Activated naive CD4-positive, alpha-beta T cell treated with anti-CD3 and anti-CD28 coated beads, Interleukin-2, amount 10 ng/mL, durations not matched to agents 7 days and 5 days (primary cell): ENCODE data around the gene IGSF10.
"Not testable (repeated sequence)": the region's sequence is repeated elsewhere in the genome, so short reads cannot be mapped to it uniquely, and the experiment has no call there.

ENCODE experiments used
- CTCF ChIA-PET: fragments of 350-600 bp; sonication (Branson Sonifier 250); formaldehyde crosslinking; loops from one replicate; lab custom pipeline; 2021; ENCODE audit warnings: antibody characterized with exemption; lab: Charles Lee
- DNase-seq: peaks from one replicate; pipeline ENCODE4 v3.0.0-alpha.2; 2020
- H3K27ac Mint-ChIP-seq: one replicate; pipeline ENCODE4 v1.8.0; 2021; ENCODE audit warnings: mild to moderate bottlenecking, moderate library complexity, mixed read lengths
- H3K27me3 Mint-ChIP-seq: one replicate; pipeline ENCODE4 v1.8.0; 2021; ENCODE audit warnings: mild to moderate bottlenecking, mixed read lengths
- H3K36me3 Mint-ChIP-seq: one replicate; pipeline ENCODE4 v1.8.0; 2021; ENCODE audit warnings: mixed read lengths
- H3K4me1 Mint-ChIP-seq: one replicate; pipeline ENCODE4 v1.8.0; 2021; ENCODE audit warnings: mixed read lengths
- H3K4me3 Mint-ChIP-seq: one replicate; pipeline ENCODE4 v1.8.0; 2021; ENCODE audit warnings: mild to moderate bottlenecking, moderate library complexity, mixed read lengths
- H3K9me3 Mint-ChIP-seq: one replicate; pipeline ENCODE4 v1.8.0; 2021; ENCODE audit warnings: mixed read lengths

The IGSF10 gene, protein sequence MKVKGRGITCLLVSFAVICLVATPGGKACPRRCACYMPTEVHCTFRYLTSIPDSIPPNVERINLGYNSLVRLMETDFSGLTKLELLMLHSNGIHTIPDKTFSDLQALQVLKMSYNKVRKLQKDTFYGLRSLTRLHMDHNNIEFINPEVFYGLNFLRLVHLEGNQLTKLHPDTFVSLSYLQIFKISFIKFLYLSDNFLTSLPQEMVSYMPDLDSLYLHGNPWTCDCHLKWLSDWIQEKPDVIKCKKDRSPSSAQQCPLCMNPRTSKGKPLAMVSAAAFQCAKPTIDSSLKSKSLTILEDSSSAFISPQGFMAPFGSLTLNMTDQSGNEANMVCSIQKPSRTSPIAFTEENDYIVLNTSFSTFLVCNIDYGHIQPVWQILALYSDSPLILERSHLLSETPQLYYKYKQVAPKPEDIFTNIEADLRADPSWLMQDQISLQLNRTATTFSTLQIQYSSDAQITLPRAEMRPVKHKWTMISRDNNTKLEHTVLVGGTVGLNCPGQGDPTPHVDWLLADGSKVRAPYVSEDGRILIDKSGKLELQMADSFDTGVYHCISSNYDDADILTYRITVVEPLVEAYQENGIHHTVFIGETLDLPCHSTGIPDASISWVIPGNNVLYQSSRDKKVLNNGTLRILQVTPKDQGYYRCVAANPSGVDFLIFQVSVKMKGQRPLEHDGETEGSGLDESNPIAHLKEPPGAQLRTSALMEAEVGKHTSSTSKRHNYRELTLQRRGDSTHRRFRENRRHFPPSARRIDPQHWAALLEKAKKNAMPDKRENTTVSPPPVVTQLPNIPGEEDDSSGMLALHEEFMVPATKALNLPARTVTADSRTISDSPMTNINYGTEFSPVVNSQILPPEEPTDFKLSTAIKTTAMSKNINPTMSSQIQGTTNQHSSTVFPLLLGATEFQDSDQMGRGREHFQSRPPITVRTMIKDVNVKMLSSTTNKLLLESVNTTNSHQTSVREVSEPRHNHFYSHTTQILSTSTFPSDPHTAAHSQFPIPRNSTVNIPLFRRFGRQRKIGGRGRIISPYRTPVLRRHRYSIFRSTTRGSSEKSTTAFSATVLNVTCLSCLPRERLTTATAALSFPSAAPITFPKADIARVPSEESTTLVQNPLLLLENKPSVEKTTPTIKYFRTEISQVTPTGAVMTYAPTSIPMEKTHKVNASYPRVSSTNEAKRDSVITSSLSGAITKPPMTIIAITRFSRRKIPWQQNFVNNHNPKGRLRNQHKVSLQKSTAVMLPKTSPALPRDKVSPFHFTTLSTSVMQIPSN (N-terminal part only)

DNA sequence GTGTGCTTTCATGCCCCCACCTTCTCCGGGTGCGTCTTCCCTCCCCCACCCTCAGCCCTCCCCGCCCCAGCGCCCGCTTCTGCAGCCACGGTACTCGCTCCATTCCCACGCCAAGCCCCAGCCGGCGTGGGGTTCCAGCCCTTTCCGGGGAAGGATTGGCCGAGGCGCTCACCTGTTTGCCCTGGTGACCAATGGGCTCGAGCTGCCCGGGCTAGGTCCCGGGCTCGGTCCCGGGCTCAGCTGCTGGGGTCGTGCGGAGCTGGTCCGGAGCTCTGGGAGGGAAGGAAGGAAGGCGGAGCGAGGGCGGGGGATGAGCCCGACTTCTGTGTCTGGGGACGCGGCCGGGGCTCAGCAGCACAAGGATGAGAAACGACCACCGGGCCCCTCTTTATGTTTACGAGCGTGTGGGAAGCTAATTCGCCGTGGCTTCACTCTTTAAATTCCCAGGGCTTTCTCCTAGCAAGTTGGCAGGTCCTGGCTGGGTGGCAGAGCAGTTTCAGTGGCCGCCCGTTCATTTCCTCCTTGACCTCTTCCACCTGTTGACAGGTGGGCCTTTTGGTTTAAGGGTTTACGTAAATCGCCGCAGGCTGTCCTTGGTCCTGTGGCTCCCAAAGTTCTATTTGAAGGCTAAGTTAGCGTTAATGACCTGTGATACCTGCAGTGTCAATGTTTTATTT, at the start of gene IGSF10:
TSS of gene IGSF10 (minus strand) at position 288 of the 677 bp plus-strand sequence. CDS start 2,352 bp downstream, outside the sequence.
- Mint-ChIP-seq H3K4me1 (peaks cover 2% of the 10 kb centered on the region), H3K4me3 (no peak within 1 kb of the TSS), H3K27ac (peak within 1 kb of the TSS; percentile 5), H3K9me3 (no peaks in the 10 kb centered on the region), H3K36me3 (no peaks in the 10 kb centered on the region), H3K27me3 (peaks cover 31% of the 10 kb centered on the region)
- no peak for DNase-seq
- CTCF ChIA-PET = no interaction called here

DNA sequence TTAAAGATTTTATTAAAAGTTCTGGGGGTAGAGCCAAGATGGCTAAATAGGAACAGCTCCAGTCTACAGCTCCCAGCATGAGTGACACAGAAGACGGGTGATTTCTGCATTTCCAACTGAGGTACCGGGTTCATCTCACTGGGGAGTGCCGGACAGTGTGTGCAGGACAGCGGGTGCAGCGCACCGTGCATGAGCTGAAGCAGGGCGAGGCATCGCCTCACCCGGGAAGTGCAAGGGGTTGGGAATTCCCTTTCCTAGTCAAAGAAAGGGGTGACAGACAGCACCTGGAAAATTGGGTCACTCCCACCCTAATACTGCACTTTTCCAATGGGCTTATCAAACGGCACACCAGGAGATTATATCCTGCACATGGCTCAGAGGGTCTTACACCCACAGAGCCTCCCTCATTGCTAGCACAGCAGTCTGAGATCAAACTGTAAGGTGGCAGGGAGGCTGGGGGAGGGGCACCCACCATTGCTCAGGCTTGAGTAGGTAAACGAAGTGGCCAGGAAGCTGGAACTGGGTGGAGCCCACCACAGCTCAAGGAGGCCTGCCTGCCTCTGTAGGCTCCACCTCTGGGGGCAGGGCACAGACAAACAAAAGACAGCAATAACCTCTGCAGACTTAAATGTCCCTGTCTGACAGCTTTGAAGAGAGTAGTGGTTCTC, 48.7 kb upstream of the IGSF10 start:
- DNase-seq, H3K9me3 Mint-ChIP-seq, H3K4me1 Mint-ChIP-seq, H3K27ac Mint-ChIP-seq, H3K36me3 Mint-ChIP-seq, H3K27me3 Mint-ChIP-seq, CTCF ChIA-PET, H3K4me3 Mint-ChIP-seq: not testable (repeated sequence)

GRCh38 chr3:151504606-151505005, 43.7 kb upstream of the IGSF10 start:
- H3K27me3 Mint-ChIP-seq = no peaks in the 10 kb centered on the region
- H3K36me3 Mint-ChIP-seq = no peaks in the 10 kb centered on the region
- H3K4me3 Mint-ChIP-seq = no peak overlapping the region
- H3K4me1 Mint-ChIP-seq = no peaks in the 10 kb centered on the region
- H3K27ac Mint-ChIP-seq = no peak overlapping the region
- H3K9me3 Mint-ChIP-seq = no peaks in the 10 kb centered on the region
- DNase-seq = no peak
- CTCF ChIA-PET = no interaction called here

DNA sequence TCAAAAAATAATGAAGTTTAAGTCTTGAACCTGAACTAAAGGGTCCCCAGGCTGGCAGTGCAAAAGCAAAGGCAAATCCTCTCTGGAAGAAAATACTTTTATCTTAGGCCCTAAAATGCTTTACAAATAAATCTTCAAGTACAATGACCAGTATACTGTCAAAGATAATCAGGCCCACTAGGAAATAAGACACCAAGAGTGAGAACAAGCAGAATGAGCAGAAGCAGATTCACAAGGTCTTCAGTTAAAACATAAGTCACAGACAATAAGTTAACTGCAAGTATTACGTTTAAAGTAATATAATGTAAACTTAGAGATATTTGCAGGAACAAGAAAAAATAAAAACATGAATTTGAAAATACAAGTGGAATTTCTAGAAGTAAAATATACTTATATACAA, 42.2 kb upstream of the IGSF10 start:
- Mint-ChIP-seq H3K27me3 (no peaks in the 10 kb centered on the region), H3K36me3 (no peaks in the 10 kb centered on the region), H3K9me3 (no peaks in the 10 kb centered on the region), H3K27ac (no peak overlapping the region), H3K4me1 (no peaks in the 10 kb centered on the region), H3K4me3 (no peak overlapping the region)
- no peak for DNase-seq
- CTCF ChIA-PET = no interaction called here

- DNase-seq = no peak
- no peaks in the 10 kb centered on the region for H3K4me1 Mint-ChIP-seq
- H3K9me3 Mint-ChIP-seq = no peaks in the 10 kb centered on the region
- H3K36me3 Mint-ChIP-seq = no peaks in the 10 kb centered on the region
- no peaks in the 10 kb centered on the region for H3K27me3 Mint-ChIP-seq
- H3K27ac Mint-ChIP-seq = no peak overlapping the region
- H3K4me3 Mint-ChIP-seq = no peak overlapping the region
- CTCF ChIA-PET = interaction anchor here (0.6 kb wide), 1 partner anchor 447 kb away, joined by 3 read pairs; no protein-coding TSS in a partner anchor
These were observed 41.2 kb upstream of the IGSF10 start for GRCh38 chr3:151501923-151502632.

- CTCF ChIA-PET = no interaction called here
- no peaks in the 10 kb centered on the region for H3K9me3 Mint-ChIP-seq
- H3K36me3 Mint-ChIP-seq = no peaks in the 10 kb centered on the region
- no peak overlapping the region for H3K27ac Mint-ChIP-seq
- DNase-seq = no peak
- no peak overlapping the region for H3K4me3 Mint-ChIP-seq
- no peaks in the 10 kb centered on the region for H3K4me1 Mint-ChIP-seq
- H3K27me3 Mint-ChIP-seq = no peaks in the 10 kb centered on the region
These were observed 40.5 kb upstream of the IGSF10 start for GRCh38 chr3:151501171-151501922.

DNA sequence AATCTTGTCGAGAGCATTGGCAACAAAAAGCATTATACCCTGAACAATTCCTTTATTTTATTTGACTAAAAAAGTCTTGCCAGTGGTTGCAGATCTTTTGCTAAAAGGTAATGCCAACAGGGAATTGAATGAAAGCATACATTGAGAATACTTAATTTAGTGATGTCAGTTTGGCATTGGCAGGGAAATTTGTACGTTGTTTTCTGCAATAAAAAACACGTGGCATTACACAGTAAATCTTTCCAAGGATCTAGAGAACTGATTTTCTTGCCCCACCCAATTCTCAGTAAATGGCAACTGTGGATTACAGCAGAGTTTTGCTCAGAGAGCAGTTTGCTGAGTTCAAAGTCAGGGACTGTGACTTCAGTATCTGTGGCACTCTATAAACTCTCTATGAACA, 38.3 kb upstream of the IGSF10 start:
- no peaks in the 10 kb centered on the region for H3K4me1 Mint-ChIP-seq
- no peak overlapping the region for H3K27ac Mint-ChIP-seq
- no peaks in the 10 kb centered on the region for H3K27me3 Mint-ChIP-seq
- H3K36me3 Mint-ChIP-seq = no peaks in the 10 kb centered on the region
- CTCF ChIA-PET = no interaction called here
- no peak for DNase-seq
- no peaks in the 10 kb centered on the region for H3K9me3 Mint-ChIP-seq
- H3K4me3 Mint-ChIP-seq = no peak overlapping the region

DNA sequence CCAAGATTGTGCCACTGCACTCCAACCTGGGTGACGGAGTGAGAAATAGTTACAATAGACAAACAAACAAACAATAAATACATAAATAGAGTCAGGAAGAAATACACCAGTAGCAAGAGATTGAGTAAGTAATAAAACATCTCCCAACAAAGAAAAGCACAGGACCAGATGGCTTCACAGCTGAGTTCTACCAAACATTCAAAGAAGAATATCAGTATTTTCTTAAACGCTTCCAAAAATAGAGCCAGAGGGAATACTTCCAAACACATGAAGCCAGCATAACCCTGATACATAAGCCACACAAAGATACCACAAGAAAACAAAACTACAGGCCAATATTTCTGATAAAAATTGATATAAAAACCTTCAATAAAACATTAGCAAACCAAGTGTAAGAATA, 30.7 kb upstream of the IGSF10 start:
- no peaks in the 10 kb centered on the region for H3K4me1 Mint-ChIP-seq
- H3K4me3 Mint-ChIP-seq = no peak overlapping the region
- H3K36me3 Mint-ChIP-seq = no peaks in the 10 kb centered on the region
- CTCF ChIA-PET = no interaction called here
- DNase-seq = no peak
- H3K27ac Mint-ChIP-seq = no peak overlapping the region
- no peaks in the 10 kb centered on the region for H3K9me3 Mint-ChIP-seq
- H3K27me3 Mint-ChIP-seq = no peaks in the 10 kb centered on the region

- H3K27me3 Mint-ChIP-seq, H3K9me3 Mint-ChIP-seq, H3K4me3 Mint-ChIP-seq, DNase-seq, H3K4me1 Mint-ChIP-seq, H3K27ac Mint-ChIP-seq, CTCF ChIA-PET, H3K36me3 Mint-ChIP-seq: not testable (repeated sequence)
These were observed 27.0 kb upstream of the IGSF10 start for GRCh38 chr3:151487833-151488232.

DNA sequence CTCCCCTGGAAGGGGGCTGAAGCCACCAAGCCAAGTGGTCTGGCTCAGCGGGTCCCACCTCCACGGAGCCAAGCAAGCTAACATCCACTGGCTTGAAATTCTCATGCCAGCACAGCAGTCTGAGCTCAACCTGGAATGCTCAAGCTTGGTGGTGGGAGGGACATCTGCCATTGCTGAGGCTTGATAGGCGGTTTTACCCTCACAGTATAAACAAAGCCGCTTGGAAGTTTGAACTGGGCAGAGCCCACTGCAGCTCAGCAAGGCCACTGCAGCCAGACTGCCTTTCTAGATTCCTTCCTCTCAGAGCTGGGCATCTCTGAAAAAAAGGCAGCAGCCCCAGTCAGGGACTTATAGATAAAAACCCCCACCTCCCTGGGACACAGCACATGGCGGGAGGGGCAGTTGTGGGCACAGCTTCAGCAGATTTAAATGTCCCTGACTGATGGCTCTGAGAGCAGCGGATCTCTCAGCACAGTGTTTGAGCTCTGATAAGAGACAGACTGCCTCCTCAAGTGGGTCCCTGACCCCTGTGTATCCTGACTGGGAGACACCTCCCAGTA, 23.2 kb upstream of the IGSF10 start:
- no peaks in the 10 kb centered on the region for H3K27me3 Mint-ChIP-seq
- DNase-seq = no peak
- H3K36me3 Mint-ChIP-seq = no peaks in the 10 kb centered on the region
- no peak overlapping the region for H3K27ac Mint-ChIP-seq
- no peaks in the 10 kb centered on the region for H3K4me1 Mint-ChIP-seq
- peaks cover 5% of the 10 kb centered on the region for H3K9me3 Mint-ChIP-seq
- H3K4me3 Mint-ChIP-seq = no peak overlapping the region
- CTCF ChIA-PET = no interaction called here

DNA sequence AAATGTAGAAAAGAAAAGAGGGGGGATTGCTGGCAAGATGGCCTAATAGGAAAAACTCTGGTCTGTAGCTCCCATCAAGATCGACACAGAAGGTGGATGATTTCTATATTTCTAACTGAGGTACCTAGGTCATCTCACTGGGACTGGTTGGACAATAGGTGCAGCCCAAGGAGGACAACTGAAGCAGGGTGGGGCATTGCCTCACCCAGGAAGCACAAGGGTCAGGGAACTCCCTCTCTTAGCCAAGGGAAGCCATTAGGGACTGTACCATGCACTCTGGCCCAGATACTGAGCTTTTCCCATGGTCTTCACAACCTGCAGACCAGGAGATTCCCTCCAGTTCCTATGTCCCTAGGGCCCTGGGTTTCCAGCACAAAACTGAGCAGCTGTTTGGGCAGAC, 22.6 kb upstream of the IGSF10 start:
- no peaks in the 10 kb centered on the region for H3K27me3 Mint-ChIP-seq
- no peak for DNase-seq
- H3K4me3 Mint-ChIP-seq = no peak overlapping the region
- peaks cover 5% of the 10 kb centered on the region for H3K9me3 Mint-ChIP-seq
- H3K36me3 Mint-ChIP-seq = no peaks in the 10 kb centered on the region
- H3K4me1 Mint-ChIP-seq = no peaks in the 10 kb centered on the region
- CTCF ChIA-PET = no interaction called here
- no peak overlapping the region for H3K27ac Mint-ChIP-seq

DNA sequence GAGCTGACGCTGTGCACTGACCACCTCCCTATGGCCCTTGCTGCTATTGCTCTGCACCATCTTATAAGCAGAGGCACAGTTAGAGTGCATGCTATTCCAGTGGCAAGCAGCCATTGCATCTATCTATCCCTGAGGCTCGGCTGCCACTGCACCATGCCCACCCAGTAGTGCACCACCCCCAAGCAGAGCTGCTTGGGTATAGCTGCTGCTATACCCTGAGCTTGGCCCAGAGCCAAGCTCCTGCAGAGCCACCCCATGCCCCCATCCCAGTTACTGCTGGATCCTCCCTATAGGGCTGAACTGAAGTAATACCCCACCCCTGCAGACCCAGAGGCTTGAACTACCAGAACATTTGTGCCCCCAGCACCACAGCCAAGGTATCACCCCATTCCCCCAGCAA, 19.6 kb upstream of the IGSF10 start:
- Mint-ChIP-seq H3K36me3 (no peaks in the 10 kb centered on the region), H3K27ac (no peak overlapping the region), H3K4me1 (no peaks in the 10 kb centered on the region), H3K27me3 (peaks cover 4% of the 10 kb centered on the region), H3K4me3 (no peak overlapping the region), H3K9me3 (peaks cover 5% of the 10 kb centered on the region)
- CTCF ChIA-PET = interaction anchor here (1.7 kb wide), 1 partner anchor 13 kb away, joined by 3 read pairs; no protein-coding TSS in a partner anchor
- DNase-seq = no peak
